Esophagus muscularis mucosa (tissue), 4 donors: ENCODE data around the gene PLEKHH2.
"Not testable (repeated sequence)": the region's sequence is repeated elsewhere in the genome, so short reads cannot be mapped to it uniquely, and the experiment has no call there.

Experiments
- EP300 ChIP-seq: sonication (generic); formaldehyde crosslinking; IDR thresholded peaks from one replicate; pipeline ENCODE4 v1.6.1; 2017; ENCODE audit warnings: antibody characterized with exemption
- POLR2A ChIP-seq: fragments of 450-650 bp; IDR thresholded peaks from one replicate; pipeline ENCODE4 v1.6.1; 2017; ENCODE audit warnings: antibody characterized with exemption, moderate library complexity, mild to moderate bottlenecking, low read depth
- POLR2AphosphoS5 ChIP-seq, 2 donors: sonication (generic); formaldehyde crosslinking; IDR thresholded peaks; one replicate each; pipeline ENCODE4 v1.6.1; 2017; ENCODE audit warnings: antibody characterized with exemption in 2 of 2
- TF ChIP-seq, protein P1 (sequence below), 3 experiments: fragments of 200-600 bp in 2 of 3; fragments of 450-650 bp in 1 of 3; sonication (generic) in 2 of 3; IDR thresholded peaks; one replicate each; pipeline ENCODE4 v1.5.1; 2017 to 2019; ENCODE audit warnings: antibody characterized with exemption in 3 of 3, mild to moderate bottlenecking in 2 of 3, moderate library complexity in 1 of 3

DNA sequence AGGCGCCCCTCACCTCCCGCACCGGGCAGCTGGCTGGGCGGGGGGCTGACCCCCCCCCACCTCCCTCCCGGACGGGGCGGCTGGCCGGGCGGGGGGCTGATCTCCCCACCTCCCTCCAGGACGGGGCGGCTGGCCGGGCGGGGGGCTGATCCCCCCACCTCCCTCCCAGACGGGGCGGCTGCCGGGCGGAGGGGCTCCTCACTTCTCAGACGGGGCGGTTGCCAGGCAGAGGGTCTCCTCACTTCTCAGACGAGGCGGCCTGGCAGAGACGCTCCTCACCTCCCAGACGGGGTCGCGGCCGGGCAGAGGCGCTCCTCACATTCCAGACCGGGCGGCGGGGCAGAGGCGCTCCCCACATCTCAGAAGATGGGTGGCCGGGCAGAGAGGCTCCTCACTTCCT lies 40.7 kb downstream of the PLEKHH2 start:
- TF ChIP-seq, protein P1, sequence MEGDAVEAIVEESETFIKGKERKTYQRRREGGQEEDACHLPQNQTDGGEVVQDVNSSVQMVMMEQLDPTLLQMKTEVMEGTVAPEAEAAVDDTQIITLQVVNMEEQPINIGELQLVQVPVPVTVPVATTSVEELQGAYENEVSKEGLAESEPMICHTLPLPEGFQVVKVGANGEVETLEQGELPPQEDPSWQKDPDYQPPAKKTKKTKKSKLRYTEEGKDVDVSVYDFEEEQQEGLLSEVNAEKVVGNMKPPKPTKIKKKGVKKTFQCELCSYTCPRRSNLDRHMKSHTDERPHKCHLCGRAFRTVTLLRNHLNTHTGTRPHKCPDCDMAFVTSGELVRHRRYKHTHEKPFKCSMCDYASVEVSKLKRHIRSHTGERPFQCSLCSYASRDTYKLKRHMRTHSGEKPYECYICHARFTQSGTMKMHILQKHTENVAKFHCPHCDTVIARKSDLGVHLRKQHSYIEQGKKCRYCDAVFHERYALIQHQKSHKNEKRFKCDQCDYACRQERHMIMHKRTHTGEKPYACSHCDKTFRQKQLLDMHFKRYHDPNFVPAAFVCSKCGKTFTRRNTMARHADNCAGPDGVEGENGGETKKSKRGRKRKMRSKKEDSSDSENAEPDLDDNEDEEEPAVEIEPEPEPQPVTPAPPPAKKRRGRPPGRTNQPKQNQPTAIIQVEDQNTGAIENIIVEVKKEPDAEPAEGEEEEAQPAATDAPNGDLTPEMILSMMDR (IDR thresholded peaks at IDR 0.05), result not testable (repeated sequence)
- not testable (repeated sequence) for TF ChIP-seq POLR2A; POLR2AphosphoS5 (IDR thresholded peaks at IDR 0.05); EP300
